ENCODE data around the gene MYO7B. TPM values are rescaled to one million over a fixed set of nuclear protein-coding genes. Genes with fewer than 3 reads are reported as not detected.

MYO7B gene
- total and polyA plus RNA-seq, 2 experiments from 2014 or later, result 0.06 to 0.12 TPM

DNA sequence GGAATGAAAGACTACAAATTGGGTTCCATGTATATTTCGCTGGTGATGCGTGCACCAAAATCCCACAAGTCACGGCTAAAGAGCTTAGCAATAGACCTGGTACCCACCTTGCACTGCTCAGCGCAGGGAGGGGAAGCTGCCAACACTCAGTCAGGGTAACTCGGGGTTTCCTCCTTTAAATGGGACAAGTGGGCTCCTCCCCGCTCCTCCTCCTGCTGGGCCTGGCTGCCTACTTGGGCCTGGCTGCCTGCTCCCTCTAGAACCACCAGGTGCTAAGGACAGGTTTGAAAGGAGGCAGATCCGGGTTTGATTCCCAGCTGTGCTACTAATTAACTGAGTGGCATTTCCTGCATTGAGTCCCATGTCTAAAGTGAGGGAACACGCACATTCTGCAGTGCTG is 23.4 kb downstream of the MYO7B start:
- DNase-seq (ENCODE audit: low read depth in 1 of 2, low spot score in 1 of 2), result no peak
- Histone ChIP-seq H3K4me3 (no peak overlapping the region), H3K27ac (no peak overlapping the region), H3K9me3 (ENCODE audit: low read depth) (no peaks in the 10 kb centered on the region), H3K36me3 (no peaks in the 10 kb centered on the region), H3K4me1 (ENCODE audit: low read depth) (no peaks in the 10 kb centered on the region), H3K27me3 (no peaks in the 10 kb centered on the region)
- TF ChIP-seq, protein P1, sequence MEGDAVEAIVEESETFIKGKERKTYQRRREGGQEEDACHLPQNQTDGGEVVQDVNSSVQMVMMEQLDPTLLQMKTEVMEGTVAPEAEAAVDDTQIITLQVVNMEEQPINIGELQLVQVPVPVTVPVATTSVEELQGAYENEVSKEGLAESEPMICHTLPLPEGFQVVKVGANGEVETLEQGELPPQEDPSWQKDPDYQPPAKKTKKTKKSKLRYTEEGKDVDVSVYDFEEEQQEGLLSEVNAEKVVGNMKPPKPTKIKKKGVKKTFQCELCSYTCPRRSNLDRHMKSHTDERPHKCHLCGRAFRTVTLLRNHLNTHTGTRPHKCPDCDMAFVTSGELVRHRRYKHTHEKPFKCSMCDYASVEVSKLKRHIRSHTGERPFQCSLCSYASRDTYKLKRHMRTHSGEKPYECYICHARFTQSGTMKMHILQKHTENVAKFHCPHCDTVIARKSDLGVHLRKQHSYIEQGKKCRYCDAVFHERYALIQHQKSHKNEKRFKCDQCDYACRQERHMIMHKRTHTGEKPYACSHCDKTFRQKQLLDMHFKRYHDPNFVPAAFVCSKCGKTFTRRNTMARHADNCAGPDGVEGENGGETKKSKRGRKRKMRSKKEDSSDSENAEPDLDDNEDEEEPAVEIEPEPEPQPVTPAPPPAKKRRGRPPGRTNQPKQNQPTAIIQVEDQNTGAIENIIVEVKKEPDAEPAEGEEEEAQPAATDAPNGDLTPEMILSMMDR (IDR thresholded peaks at IDR 0.05; ENCODE audit: low read depth, low read length), result no peak

DNA sequence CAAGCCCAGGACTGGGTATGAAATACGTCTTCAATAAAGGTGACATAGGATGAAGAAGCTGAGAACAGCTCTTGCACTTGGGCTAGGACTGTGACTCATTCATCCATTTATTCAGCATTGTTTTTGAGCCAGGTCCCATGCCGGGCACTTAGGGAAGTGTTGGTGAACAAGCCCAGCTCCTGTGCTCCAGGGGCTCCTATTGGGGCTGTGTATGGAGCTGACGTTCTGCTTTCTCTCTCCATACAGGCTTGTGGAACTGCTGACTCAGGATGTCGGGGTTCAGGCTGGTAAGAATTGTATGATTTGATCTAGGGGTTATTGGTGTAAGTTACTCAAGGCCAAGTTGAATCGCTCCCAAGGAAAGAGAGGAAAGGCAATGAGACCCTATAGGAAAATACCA is 24.0 kb downstream of the MYO7B start:
- H3K27ac ChIP-seq, result no peak overlapping the region
- TF ChIP-seq, protein P1 (IDR thresholded peaks at IDR 0.05; ENCODE audit: low read depth, low read length), result no peak
- H3K4me3 ChIP-seq, result no peak overlapping the region
- DNase-seq (ENCODE audit: low read depth in 1 of 2, low spot score in 1 of 2), result no peak
- H3K36me3 ChIP-seq, result no peaks in the 10 kb centered on the region
- H3K4me1 ChIP-seq (ENCODE audit: low read depth), result no peaks in the 10 kb centered on the region
- H3K27me3 ChIP-seq, result no peaks in the 10 kb centered on the region
- no peaks in the 10 kb centered on the region for H3K9me3 ChIP-seq (ENCODE audit: low read depth)

DNA sequence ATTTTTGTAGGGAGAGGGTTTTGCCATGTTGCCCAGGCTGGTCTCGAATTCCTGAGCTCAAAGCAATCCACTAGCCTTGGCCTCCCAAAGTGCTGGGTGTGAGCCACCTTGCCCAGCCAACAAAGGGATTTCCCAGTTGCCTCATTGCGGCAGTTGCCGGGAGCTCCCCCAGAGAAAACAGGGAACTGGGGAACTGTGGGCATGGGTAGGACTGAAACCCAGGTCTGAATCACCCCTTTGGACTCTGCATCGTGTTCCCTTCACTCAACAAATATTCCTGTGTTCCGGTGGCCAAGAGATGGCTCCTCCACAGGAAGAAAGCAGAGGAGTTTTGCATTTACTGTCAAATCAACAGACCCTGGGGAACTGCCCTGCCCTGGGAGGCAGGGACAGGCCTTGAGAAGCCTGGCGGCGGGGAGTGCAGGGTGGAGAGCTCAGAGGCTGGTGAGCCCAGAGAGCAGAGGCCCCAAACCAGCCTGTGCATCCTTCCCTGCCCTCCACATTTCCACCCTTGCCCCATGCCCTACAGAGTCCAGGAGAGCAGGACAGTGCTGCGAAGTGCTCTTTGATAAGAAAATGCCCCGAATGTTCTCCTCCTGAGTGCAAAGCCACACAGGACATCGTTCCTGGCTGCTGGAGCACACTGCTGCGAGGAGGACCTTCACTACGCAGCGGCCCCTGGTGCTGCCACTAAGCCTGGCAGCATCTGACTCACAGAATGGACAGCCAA is 24.9 kb downstream of the MYO7B start:
- DNase-seq (ENCODE audit: low read depth in 1 of 2, low spot score in 1 of 2), result no peak
- Histone ChIP-seq H3K9me3 (ENCODE audit: low read depth) (no peaks in the 10 kb centered on the region), H3K27ac (no peak overlapping the region), H3K4me1 (ENCODE audit: low read depth) (no peaks in the 10 kb centered on the region), H3K27me3 (no peaks in the 10 kb centered on the region), H3K4me3 (no peak overlapping the region), H3K36me3 (no peaks in the 10 kb centered on the region)
- TF ChIP-seq, protein P1 (IDR thresholded peaks at IDR 0.05; ENCODE audit: low read depth, low read length), result no peak

DNA sequence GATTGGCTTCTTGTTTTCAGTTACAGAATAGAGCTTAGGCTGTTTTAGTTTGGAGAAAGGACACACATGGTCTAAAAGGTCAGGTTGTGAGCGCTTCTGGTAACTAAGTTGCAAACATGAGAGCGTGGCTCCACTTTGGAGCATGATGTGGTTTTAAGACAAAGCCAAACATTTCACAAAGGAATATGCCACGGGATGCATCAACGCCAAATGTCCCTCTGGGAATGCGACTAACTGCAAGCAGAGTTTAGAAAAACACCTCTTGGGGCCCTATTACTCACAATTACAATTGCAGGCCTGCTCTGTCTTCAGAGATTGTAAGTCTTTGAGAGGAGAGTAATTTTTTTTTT is 25.4 kb downstream of the MYO7B start:
- H3K4me1 ChIP-seq (ENCODE audit: low read depth), result no peaks in the 10 kb centered on the region
- DNase-seq (ENCODE audit: low read depth in 1 of 2, low spot score in 1 of 2), result no peak
- no peak overlapping the region for H3K27ac ChIP-seq
- no peaks in the 10 kb centered on the region for H3K36me3 ChIP-seq
- TF ChIP-seq, protein P1 (IDR thresholded peaks at IDR 0.05; ENCODE audit: low read depth, low read length), result no peak
- H3K4me3 ChIP-seq, result no peak overlapping the region
- H3K9me3 ChIP-seq (ENCODE audit: low read depth), result no peaks in the 10 kb centered on the region
- H3K27me3 ChIP-seq, result no peaks in the 10 kb centered on the region

DNA sequence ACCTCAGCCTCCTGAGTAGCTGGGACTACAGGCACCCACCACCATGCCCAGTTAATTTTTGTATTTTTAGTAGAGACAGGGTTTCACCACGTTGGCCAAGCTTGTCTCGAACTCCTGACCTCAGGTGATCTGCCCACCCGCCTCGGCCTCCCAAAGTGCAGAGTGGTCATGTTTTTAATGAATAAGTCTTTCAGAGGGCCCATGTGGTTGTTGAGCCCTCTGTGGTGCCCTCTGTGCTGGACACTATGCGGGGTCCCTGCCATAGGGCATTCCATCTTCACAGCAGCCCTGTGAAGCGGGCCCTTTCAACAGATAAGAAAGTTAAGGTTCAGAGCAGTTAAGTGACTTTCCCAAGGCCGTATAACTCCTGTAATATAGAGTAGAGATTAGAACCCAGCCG is 25.9 kb downstream of the MYO7B start:
- TF ChIP-seq, protein P1 (IDR thresholded peaks at IDR 0.05; ENCODE audit: low read depth, low read length), result no peak
- Histone ChIP-seq H3K36me3 (no peaks in the 10 kb centered on the region), H3K9me3 (ENCODE audit: low read depth) (no peaks in the 10 kb centered on the region), H3K4me1 (ENCODE audit: low read depth) (no peaks in the 10 kb centered on the region), H3K27ac (no peak overlapping the region), H3K27me3 (no peaks in the 10 kb centered on the region), H3K4me3 (no peak overlapping the region)
- no peak for DNase-seq (ENCODE audit: low read depth in 1 of 2, low spot score in 1 of 2)
